ENCODE data around the gene TCHP.

Gene TCHP

DNA sequence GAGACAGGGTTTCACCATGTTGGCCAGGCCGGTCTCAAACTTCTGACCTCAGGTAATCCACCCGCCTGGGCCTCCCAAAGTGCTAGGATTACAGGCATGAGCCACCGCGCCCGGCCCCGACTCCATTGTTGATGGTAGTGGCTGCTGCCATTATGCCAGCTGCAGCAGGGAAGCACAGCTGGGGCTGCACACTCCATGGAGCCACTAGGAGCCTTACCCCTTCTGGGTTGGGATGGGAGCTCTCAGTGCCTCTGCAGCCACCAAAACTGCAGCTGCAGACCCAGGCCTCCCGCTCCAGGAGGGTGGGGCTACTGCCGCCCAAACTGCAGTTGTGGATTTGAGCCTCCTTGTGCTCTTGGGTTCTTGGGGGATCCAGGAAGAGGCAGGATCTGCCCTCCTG is 25.9 kb downstream of the TCHP start:
- no peaks in the 10 kb centered on the region for H3K79me2 ChIP-seq (ENCODE audit: insufficient read depth, low read length)
- no peaks in the 10 kb centered on the region for H3K27me3 ChIP-seq (ENCODE audit: insufficient read depth, low read length, poor library complexity, severe bottlenecking)
- H4K20me1 ChIP-seq (ENCODE audit: insufficient read depth, low read length, poor library complexity, severe bottlenecking), result no peaks in the 10 kb centered on the region
- no peaks in the 10 kb centered on the region for H3F3A ChIP-seq (ENCODE audit: low read depth)
- no peaks in the 10 kb centered on the region for H3K9me2 ChIP-seq (replicated peaks; ENCODE audit: low read depth, low read length)
- H2AFZ ChIP-seq (ENCODE audit: low read length), result no peak overlapping the region
- no peaks in the 10 kb centered on the region for H3K4me1 ChIP-seq (ENCODE audit: insufficient read depth, low read length, poor library complexity, severe bottlenecking)
- H3K4me3 ChIP-seq (ENCODE audit: low read length, poor library complexity, severe bottlenecking), result no peak overlapping the region
- no peaks in the 10 kb centered on the region for H3K9me3 ChIP-seq (ENCODE audit: insufficient read depth, low read depth, low read length)
- TF ChIP-seq CTCF (conservative IDR thresholded peaks at IDR 0.05; ENCODE audit: low read length) (no peak), EZH2phosphoT487 (IDR thresholded peaks at IDR 0.05; ENCODE audit: borderline replicate concordance) (no peak)
- peaks cover 2% of the 10 kb centered on the region; the same call in 1 of the 2 replicates for H3K36me3 ChIP-seq (ENCODE audit: insufficient read depth, low read length)
- no peak overlapping the region for H3K9ac ChIP-seq (ENCODE audit: low read depth, low read length, poor library complexity, severe bottlenecking)
- H3K4me2 ChIP-seq (ENCODE audit: low read depth, low read length, poor library complexity, severe bottlenecking), result no peak overlapping the region

- Histone ChIP-seq H3K4me1 (ENCODE audit: insufficient read depth, low read length, poor library complexity, severe bottlenecking) (no peaks in the 10 kb centered on the region), H4K20me1 (ENCODE audit: insufficient read depth, low read length, poor library complexity, severe bottlenecking) (no peaks in the 10 kb centered on the region), H3K4me3 (ENCODE audit: low read length, poor library complexity, severe bottlenecking) (no peak overlapping the region), H2AFZ (ENCODE audit: low read length) (no peak overlapping the region), H3K9ac (ENCODE audit: low read depth, low read length, poor library complexity, severe bottlenecking) (no peak overlapping the region), H3K4me2 (ENCODE audit: low read depth, low read length, poor library complexity, severe bottlenecking) (no peak overlapping the region), H3K9me3 (ENCODE audit: insufficient read depth, low read depth, low read length) (no peaks in the 10 kb centered on the region), H3K9me2 (replicated peaks; ENCODE audit: low read depth, low read length) (no peaks in the 10 kb centered on the region), H3F3A (ENCODE audit: low read depth) (no peaks in the 10 kb centered on the region), H3K27me3 (ENCODE audit: insufficient read depth, low read length, poor library complexity, severe bottlenecking) (no peaks in the 10 kb centered on the region), H3K36me3 (ENCODE audit: insufficient read depth, low read length) (peaks cover 4% of the 10 kb centered on the region; the same call in 1 of the 2 replicates), H3K79me2 (ENCODE audit: insufficient read depth, low read length) (no peaks in the 10 kb centered on the region)
- no peak for TF ChIP-seq EZH2phosphoT487 (IDR thresholded peaks at IDR 0.05; ENCODE audit: borderline replicate concordance)
- no peak for TF ChIP-seq CTCF (conservative IDR thresholded peaks at IDR 0.05; ENCODE audit: low read length)
Observed at GRCh38 chr12:109926488-109927210, 26.6 kb downstream of the TCHP start.

DNA sequence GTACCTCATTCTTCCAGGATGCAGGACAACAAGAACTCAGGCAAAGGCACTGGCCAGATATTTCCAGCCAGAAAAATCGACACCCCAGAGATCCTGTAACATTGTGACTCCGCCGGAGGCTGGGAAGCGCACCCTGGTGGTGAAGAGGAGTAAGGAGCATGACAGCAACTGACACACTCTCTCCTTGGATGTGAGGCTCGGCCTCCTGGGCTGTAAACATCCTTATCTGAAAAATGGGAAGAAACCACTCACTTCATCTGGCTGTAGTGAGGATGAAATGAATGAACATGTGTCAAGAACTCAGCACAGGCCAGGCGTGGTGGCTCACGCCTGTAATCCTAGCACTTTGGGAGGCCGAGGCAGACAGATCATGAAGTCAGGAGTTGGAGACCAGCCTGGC is 27.5 kb downstream of the TCHP start:
- H3K27me3 ChIP-seq (ENCODE audit: insufficient read depth, low read length, poor library complexity, severe bottlenecking), result no peaks in the 10 kb centered on the region
- TF ChIP-seq CTCF (conservative IDR thresholded peaks at IDR 0.05; ENCODE audit: low read length), result peak; percentile 73
- TF ChIP-seq EZH2phosphoT487 (IDR thresholded peaks at IDR 0.05; ENCODE audit: borderline replicate concordance), result no peak

More for the DNA sequence above, 27.5 kb downstream of the TCHP start:
- Histone ChIP-seq H3K9me2 (replicated peaks; ENCODE audit: low read depth, low read length) (no peaks in the 10 kb centered on the region), H3K4me1 (ENCODE audit: insufficient read depth, low read length, poor library complexity, severe bottlenecking) (no peaks in the 10 kb centered on the region), H2AFZ (ENCODE audit: low read length) (no peak overlapping the region), H3K9ac (ENCODE audit: low read depth, low read length, poor library complexity, severe bottlenecking) (no peak overlapping the region), H3K36me3 (ENCODE audit: insufficient read depth, low read length) (peaks cover 13% of the 10 kb centered on the region; the same call in 1 of the 2 replicates), H3K4me3 (ENCODE audit: low read length, poor library complexity, severe bottlenecking) (no peak overlapping the region), H3K4me2 (ENCODE audit: low read depth, low read length, poor library complexity, severe bottlenecking) (no peak overlapping the region), H4K20me1 (ENCODE audit: insufficient read depth, low read length, poor library complexity, severe bottlenecking) (no peaks in the 10 kb centered on the region), H3F3A (ENCODE audit: low read depth) (no peaks in the 10 kb centered on the region), H3K9me3 (ENCODE audit: insufficient read depth, low read depth, low read length) (no peaks in the 10 kb centered on the region), H3K79me2 (ENCODE audit: insufficient read depth, low read length) (no peaks in the 10 kb centered on the region)
